Measurements from ENCODE around the gene AGBL1. TPM values are rescaled to one million over a fixed set of nuclear protein-coding genes. Genes with fewer than 3 reads are reported as not detected.
A peak's percentile ranks its signal among the peaks of the same experiment; 100 is the strongest.

Gene AGBL1
- total RNA-seq, 1 donor from 2014 or later = 4.8 TPM

DNA sequence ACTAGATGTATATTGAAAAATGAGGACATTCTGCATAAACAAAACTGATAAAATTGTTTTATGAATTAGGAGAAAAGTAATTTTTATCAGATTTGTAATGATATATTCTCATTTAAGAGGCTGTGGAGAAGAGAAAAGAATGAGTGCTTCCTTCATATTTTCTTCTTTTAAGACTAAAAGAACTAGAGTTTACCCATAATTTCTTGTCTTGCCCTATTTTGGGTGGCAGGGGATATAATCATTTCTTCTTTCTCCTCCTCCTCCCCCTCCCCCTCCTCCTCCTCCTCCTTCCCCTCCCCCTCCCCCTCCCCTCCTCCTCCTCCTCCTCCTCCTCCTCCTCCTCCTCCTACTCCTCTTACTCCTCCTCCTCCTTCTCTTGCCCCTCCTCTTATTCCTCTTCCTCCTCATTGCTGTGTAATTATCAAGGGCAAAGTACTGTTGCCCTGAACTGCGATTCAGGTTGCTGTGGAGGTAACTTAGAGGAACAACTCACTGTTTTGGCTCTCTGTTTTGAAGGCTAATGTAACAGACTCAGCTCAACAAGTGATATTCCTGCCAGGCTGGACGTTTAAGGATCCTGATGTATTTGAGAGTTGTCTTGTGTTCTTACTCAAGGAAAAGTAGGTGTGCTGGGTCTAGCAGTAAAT is 555.4 kb downstream of the AGBL1 start:
- no peak for DNase-seq (ENCODE audit: low spot score)

DNA sequence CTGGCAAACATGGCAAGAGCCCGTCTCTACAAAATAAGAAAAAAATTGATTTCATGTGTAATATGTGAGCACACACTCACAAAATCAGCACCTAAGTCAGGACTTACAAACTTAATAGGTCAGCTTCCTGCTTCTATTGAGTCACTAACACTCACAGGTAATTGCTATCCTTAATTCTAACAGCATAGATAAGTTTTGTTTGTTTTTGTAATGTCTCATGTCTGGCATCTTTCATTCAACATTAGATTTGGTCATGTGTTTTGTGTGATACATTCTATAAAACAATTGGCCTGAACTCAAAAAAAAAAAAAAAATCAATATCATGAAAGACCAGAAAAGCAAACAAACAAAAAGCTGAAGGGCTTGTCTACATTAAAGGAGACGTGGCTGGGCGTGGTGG is 564.7 kb downstream of the AGBL1 start:
- no peak for DNase-seq (ENCODE audit: low spot score)

DNA sequence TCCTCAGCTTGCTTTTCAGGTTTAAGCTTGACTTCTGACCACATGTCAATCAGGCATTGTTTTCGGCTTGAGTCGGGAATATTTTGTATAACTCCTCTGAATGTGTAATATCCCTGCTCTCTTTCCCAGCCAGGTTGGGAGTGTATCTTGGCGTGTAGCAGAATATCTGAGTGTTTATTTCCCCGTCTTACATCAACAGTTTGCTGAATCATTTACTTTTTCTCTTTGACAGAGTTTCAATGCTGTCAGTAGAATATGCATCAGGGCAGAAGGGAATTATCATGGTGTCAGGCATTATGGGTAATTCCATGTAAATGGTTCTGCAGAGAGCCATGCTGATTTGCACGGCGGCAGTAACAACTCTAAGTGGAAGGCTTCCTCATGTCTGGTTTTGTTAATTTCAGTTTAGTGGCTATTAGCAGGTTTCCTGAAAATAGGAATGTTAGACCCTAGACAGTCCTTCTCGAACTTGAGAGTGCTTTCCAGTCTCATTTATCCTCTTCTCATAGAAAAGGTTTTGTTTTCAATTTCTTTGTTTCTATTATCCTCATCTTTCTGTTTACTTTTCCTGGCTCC is 566.3 kb downstream of the AGBL1 start:
- DNase-seq (ENCODE audit: low spot score) = no peak

GRCh38 chr15:86647810-86648440 is 568.3 kb downstream of the AGBL1 start:
- DNase-seq (ENCODE audit: low spot score) = no peak

DNA sequence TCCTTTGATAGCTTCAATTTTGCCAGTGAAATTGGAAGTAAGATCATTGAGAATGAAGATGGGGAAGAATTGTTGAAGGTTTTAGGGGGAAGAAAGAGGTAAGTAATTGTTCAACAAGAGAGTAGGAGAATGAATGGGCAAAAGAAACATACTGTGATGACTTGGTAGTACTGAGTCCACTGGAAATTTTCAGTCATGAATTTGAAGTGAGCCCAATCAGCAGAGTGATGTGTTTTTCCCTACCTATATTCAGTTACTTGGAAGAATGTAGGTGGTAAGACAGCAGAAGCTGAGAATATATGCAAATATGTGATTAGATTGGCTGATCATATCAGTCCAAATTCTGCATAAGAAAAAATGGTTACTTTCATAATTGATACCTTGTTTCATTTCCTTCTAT is 569.6 kb downstream of the AGBL1 start:
- DNase-seq (ENCODE audit: low spot score) = no peak

GRCh38 chr15:86650094-86650493 is 570.4 kb downstream of the AGBL1 start:
- DNase-seq (ENCODE audit: low spot score) = no peak

GRCh38 chr15:86653344-86654197 is 573.9 kb downstream of the AGBL1 start:
- no peak for DNase-seq (ENCODE audit: low spot score)

DNA sequence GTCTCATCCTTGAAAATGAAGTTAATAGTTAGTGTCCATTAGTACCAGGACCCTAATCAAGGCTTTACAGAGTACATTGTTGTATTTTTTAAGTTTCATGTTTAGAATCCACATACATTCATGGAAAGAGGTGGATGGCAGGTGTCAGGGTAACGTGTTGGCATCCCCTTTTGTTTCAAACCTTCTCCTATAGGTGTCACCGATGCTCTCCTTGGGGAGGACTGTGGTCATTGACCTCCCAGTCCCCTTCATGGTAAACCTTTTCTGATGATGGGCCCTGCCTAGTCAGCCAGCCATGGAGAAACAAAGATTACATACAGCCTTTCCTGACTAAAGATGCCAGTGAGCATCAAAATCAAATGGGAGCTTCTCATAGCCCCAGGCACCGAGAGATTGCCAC is 574.8 kb downstream of the AGBL1 start:
- DNase-seq (ENCODE audit: low spot score) = no peak

GRCh38 chr15:86657305-86657704 is 577.6 kb downstream of the AGBL1 start:
- DNase-seq (ENCODE audit: low spot score) = no peak

GRCh38 chr15:86659724-86660411 is 580.2 kb downstream of the AGBL1 start:
- DNase-seq (ENCODE audit: low spot score) = no peak

GRCh38 chr15:86661580-86661979 is 581.9 kb downstream of the AGBL1 start:
- no peak for DNase-seq (ENCODE audit: low spot score)

- DNase-seq (ENCODE audit: low spot score) = no peak
Measured at GRCh38 chr15:86663304-86663703, 583.6 kb downstream of the AGBL1 start.

DNA sequence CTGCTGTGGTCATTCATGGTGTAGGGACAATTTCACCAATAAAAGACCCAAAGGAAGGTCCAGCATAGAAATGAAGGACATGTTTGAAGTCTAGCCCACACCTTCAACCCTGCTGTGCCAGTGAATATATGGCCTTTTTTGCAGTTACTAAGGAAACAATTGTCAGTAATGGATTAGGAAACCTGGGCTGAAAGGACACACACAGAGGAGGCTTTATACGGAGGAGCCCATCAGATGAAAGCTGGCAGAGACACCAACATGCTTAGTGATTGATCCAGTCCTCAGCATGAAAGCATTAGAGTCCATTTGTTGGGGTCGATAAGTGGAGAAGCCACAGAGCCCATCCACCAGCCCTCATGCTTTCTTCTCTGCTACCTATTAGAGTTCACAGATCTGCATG is 584.3 kb downstream of the AGBL1 start:
- no peak for DNase-seq (ENCODE audit: low spot score)

GRCh38 chr15:86664581-86664980 is 584.9 kb downstream of the AGBL1 start:
- DNase-seq (ENCODE audit: low spot score) = no peak

DNA sequence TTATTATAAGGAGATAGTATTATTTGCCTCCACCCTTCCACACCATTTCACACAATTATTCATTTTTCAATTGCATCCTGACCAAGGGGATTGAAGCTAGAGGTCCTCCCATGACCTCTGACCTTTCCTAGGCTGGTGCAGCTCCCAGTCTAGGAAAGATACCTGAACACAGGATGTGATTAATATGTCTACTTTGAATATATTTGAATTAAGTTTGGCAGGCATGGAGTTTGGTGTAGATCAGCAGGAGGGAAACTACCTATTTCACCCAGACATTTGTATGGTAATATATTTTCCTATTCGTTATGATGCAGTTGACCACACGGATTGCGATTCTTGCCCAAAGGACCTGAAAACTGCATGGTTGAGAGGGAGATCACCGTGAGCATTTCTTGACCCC is 596.3 kb downstream of the AGBL1 start:
- no peak for DNase-seq (ENCODE audit: low spot score)

- DNase-seq (ENCODE audit: low spot score) = no peak
Measured at GRCh38 chr15:86677278-86677677, 597.6 kb downstream of the AGBL1 start.

DNA sequence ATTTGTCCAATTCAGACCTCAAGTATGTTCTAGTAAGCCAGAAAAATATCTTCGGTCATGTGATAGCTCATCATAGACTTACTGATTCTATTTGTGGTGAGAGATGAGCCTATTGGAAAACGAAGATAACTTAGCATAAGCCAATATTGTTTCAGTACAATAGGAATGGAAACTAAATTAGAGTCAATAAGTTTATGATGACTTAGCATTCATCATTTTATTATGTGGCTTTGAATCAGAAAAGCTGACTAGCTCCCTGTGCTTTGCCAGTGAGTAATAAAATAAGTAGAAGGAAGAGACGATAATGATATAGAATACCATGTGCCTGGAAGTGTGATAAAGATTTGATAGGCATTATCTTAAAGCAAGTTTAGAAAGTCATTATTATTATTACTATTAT is 605.6 kb downstream of the AGBL1 start:
- DNase-seq (ENCODE audit: low spot score) = no peak

DNA sequence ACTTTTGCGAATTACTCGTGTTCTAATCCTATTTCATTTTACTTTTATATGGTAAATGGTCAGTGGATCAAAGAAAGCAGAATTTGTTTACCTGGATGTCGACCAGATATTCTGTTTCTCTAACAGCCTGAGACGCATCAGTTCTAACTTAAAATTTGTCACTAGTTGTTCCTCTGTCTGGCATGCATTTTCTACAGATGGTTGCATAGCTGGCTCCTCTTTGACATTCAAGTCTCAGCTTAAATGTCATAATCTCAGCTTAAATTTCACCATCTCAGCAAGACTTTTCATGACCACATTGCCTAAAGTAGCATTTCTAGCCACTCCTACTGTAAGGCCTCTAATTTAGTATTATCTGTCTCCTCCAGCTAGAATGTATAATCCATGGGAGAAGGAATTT is 609.3 kb downstream of the AGBL1 start:
- no peak for DNase-seq (ENCODE audit: low spot score)

DNA sequence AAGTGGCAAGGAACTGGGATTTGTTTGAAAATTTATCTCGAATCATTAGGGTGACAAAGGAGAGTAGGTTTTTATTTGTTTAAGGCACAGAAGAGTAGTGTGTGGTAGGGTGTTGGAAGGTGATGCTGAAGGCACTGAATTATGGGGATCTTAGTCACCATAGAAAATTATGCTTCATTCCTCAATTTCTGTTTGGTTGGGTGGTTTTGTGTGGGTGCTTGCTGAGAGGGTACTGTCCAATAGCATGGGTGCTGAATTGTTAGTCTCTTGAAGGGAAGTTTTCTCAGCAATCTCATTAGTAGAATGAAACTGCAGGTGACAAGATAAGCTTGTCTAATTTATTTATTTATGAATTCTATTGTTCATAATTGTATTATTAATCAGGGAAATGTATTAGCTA is 610.9 kb downstream of the AGBL1 start:
- peak; percentile 15 for DNase-seq (ENCODE audit: low spot score)

- DNase-seq (ENCODE audit: low spot score) = no peak
Measured at GRCh38 chr15:86691091-86691663, 611.5 kb downstream of the AGBL1 start.

DNA sequence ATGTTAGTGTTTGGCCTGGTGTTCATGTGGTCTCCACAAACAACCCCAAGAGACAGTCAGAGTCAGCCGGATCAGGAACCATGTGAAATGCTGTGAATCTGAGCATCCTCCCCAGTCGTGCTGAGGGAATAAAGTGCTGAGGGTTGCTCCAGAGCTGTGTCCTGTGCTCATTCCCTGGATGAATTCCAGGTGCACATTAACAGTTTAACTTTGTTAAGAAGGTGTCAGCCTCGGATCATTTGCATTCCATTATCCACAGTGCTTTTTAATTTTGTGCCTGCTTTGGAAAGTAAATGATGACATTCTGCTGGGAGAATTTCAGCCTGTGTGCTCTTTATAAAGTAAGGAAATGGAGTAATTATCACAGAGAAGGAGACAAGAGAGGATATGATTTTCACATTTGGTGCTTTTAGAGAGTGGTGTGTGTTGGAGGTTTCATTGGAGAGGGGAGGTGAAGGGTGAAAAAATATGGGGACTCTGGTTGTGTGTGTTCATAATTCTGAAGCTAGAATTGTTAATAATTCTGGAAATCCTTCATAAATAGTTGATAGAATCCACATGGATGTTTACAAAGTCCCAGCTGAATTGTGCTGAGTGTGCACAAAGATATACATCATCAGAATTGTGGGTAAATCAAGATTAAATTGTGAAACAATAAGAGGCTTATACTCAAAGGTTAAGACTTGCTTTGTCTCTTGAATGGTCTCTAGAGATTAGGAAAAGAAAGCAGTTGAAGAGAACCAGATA is 621.4 kb downstream of the AGBL1 start:
- DNase-seq (ENCODE audit: low spot score) = no peak

Measured in umbilical cord (tissue), 2 donors.